Epithelial cell of proximal tubule (primary cell): Measurements from ENCODE around the gene SETBP1. TPM values are rescaled to one million over a fixed set of nuclear protein-coding genes. Genes with fewer than 3 reads are reported as not detected.

Experiments
- DNase-seq: peaks from one replicate; pipeline ENCODE4 v3.0.0-alpha.2; 2011; ENCODE audit warnings: low read depth
- H3K4me3 ChIP-seq: 2 replicates; pipeline ENCODE4 v1.5.1; 2011; ENCODE audit warnings: low read depth, mild to moderate bottlenecking, low read length
- total RNA-seq: library from RNA; depleted of rRNA; stranded (reverse); fragments of >200 nt; gene quantifications from 2 replicates; pipeline ENCODE4 v1.2.3, GENCODE V29; 2015
- TF ChIP-seq, protein P1 (sequence below): conservative IDR thresholded peaks from 2 replicates; pipeline ENCODE4 v1.5.1; 2012; ENCODE audit warnings: low read depth, mild to moderate bottlenecking, low read length

SETBP1 gene
- total RNA-seq, 1 donor from 2014 or later, result 2.4 TPM

DNA sequence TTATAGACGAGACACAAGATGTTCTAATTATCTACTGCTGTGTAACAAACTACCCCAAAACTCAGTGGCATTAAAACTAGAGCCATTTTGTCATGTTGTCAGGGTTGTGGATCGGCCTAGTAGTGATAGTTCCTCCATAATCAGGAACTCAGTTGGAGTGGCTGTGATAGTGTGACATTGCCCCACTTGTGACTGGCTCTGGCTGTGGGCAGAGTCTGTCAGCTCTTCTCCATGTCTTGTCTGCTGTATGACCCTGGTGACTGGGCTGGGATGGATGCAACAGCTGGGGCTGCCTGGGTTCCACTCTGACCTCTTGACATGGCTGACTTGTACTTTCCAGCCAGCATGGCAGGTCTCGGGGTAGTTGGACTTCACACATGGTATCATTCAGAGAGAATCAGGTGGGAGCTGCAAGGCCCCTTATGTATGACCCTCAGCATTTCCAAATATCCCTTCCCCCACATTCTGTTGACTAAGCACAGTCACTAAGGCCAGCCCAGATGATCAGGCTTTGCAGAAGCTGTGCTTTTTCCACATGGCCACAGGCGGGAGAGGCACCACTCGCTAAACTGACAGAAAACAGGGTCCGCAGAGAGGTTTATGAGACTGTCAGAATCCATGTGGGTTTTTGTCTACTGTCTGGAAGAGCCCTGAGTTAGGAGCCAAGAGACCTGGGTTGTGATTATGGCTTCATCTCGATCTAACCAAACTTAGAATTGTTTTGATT is 50.3 kb downstream of the SETBP1 start:
- DNase-seq, result no peak
- H3K4me3 ChIP-seq, result no peak overlapping the region
- TF ChIP-seq, protein P1, sequence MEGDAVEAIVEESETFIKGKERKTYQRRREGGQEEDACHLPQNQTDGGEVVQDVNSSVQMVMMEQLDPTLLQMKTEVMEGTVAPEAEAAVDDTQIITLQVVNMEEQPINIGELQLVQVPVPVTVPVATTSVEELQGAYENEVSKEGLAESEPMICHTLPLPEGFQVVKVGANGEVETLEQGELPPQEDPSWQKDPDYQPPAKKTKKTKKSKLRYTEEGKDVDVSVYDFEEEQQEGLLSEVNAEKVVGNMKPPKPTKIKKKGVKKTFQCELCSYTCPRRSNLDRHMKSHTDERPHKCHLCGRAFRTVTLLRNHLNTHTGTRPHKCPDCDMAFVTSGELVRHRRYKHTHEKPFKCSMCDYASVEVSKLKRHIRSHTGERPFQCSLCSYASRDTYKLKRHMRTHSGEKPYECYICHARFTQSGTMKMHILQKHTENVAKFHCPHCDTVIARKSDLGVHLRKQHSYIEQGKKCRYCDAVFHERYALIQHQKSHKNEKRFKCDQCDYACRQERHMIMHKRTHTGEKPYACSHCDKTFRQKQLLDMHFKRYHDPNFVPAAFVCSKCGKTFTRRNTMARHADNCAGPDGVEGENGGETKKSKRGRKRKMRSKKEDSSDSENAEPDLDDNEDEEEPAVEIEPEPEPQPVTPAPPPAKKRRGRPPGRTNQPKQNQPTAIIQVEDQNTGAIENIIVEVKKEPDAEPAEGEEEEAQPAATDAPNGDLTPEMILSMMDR, result no peak

GRCh38 chr18:44731530-44732237 is 51.0 kb downstream of the SETBP1 start:
- no peak overlapping the region for H3K4me3 ChIP-seq
- TF ChIP-seq, protein P1, result no peak
- no peak for DNase-seq

DNA sequence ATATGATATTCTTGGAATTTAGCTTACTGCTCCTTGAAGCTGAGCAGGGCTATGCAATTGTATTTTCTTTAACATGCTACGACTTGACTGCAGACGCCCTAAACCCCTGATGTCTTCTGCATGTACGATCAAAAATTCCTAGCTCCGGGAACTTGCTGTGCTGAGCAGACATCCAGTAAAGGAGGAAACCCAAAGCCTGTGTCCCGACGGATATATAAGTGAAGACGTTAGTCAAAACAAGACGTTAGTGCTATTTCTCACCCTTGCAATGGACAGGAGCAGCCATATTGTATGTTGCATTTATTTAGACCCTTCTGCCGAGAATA is 51.5 kb downstream of the SETBP1 start:
- DNase-seq, result no peak
- TF ChIP-seq, protein P1, result no peak
- H3K4me3 ChIP-seq, result no peak overlapping the region

- no peak overlapping the region for H3K4me3 ChIP-seq
- TF ChIP-seq, protein P1, result no peak
- no peak for DNase-seq
Measured at GRCh38 chr18:44732599-44732998, 51.9 kb downstream of the SETBP1 start.

DNA sequence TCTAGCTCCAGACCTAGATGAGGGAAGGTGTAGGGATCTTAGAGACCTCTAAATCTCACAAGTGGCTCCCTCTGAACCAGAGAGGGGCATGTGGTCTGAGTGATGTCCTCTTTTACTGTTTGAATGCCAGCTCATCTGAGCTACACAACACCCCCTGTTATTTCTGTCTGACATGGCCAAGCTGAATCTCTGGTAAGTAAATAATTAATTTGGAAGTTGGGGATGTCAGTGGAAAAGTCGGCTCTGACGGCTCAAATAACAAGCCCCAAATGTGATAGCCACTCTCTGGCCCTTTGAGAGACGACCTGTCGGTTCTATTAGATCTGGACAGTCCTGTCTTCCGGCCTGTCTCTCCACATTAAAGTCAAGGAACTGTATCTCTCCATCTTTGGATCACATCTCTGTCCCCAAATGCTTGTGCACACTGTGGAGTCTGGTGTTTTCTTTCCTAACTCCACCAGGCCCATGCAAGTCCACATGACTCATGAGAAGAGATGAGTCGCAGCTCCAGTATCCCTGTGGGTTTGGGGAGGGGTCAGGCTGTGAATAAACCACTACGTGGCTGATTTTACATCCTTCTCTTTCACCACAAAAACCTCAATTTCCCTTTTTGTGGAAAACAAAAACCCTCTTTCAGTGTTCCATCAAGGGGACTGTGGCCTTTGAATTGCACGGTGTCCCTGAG is 52.5 kb downstream of the SETBP1 start:
- peak overlapping the region; percentile 17 for H3K4me3 ChIP-seq
- DNase-seq, result peak; percentile 74

GRCh38 chr18:44733754-44734465 is 53.2 kb downstream of the SETBP1 start:
- H3K4me3 ChIP-seq, result no peak overlapping the region
- TF ChIP-seq, protein P1, result no peak
- DNase-seq, result peak; percentile 18

More for the DNA sequence above, 52.5 kb downstream of the SETBP1 start:
- TF ChIP-seq, protein P1, result no peak
